OCI-M2 (cell line): Measurements from ENCODE around the gene RAB3GAP2.
"Not testable (repeated sequence)": the region's sequence is repeated elsewhere in the genome, so short reads cannot be mapped to it uniquely, and the experiment has no call there.

ENCODE experiments used
- DNase-seq: peaks from one replicate; lab custom pipeline; 2025; ENCODE audit not compliant: unreplicated experiment; lab: John Stamatoyannopoulos, UW

RAB3GAP2 gene

DNA sequence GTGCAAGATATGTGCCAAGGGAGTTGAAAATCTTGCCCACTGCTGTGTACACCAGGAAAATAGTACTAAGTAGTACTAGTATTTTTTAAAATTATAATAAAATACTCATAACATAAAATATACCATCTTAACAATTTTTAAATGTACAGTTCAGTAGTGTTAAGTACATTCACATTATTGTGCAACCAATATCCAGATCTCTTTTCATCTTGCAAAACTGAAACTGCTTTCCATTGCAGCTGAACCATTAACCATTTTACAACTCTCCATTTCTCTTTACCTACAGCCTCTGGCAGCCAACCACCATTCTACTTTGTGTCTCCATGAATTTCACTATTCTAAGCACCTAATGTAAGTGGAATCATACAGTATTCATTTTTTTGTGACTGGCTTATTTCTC lies 19.3 kb upstream of the RAB3GAP2 start:
- no peak for DNase-seq

DNA sequence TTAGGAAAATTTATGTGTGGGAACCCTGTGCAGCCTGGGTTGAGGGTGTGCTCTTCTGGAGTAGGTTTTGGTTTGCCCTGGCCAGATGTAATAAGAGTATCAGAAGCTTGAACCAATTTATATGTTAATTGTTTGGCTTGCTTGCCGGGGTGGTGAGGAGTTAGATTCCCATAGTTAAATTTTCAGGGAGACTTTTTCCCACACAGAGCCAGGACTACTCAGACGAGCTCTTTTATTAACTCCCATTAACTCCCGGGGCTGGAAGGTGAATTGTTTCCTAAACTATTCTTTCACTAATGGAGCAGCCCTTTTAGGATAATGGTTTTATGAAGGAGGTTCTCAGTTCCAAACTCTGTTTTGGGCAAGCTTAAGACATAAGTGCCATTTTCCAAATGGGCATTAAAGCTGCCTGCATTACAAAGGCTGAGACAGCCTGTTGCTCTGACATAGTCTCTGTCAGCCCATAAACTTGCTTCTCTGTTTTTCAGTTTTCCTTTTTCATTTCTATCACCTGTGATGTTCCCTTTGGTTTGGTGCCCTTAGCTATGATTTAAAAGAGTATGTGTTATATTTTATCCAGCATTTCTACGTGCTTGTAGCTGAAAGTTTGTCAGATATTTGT lies 18.0 kb upstream of the RAB3GAP2 start:
- DNase-seq: no peak

GRCh38 chr1:220287129-220287528 lies 14.9 kb upstream of the RAB3GAP2 start:
- DNase-seq: no peak

GRCh38 chr1:220283625-220284024 lies 11.4 kb upstream of the RAB3GAP2 start:
- DNase-seq: no peak

DNA sequence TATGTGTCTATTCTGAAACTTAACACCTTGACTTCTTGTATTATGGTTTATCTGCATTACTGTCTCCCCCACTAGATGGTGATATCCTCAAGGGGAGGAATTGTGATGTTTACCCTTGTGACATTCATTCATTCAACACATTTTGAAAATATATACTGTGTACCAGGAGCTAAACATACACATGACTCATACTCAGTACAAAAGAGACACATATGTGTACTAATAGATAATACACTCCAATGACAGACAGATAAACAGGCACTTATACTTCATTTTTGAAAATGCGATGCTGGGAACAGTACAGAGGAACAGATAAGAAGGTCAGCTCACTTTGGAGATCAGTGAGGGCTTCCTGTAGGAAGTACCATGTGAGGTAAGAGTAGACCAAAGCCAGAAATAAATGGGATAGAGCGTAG lies 8.9 kb upstream of the RAB3GAP2 start:
- no peak for DNase-seq

DNA sequence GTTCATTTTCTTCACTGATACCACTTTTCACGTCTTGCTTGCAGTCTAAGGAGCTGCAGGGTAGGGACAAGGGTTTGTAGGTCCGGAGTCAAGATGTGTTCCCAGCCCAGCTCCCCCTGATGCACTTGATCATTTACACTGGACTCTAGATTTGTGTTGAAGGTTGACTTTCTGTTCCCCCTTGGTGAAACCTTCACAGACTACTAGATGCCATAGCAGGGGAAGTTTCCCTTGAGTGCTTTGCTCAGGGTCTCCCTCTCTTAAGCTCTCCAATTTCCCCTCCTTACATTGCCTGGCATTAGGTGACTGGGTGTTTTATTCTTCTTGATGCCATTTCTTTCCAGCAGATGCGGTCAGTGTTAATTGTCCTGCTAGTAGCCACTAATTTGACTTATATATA lies 8.0 kb upstream of the RAB3GAP2 start:
- DNase-seq: no peak

GRCh38 chr1:220278991-220279390 lies 6.7 kb upstream of the RAB3GAP2 start:
- no peak for DNase-seq

DNA sequence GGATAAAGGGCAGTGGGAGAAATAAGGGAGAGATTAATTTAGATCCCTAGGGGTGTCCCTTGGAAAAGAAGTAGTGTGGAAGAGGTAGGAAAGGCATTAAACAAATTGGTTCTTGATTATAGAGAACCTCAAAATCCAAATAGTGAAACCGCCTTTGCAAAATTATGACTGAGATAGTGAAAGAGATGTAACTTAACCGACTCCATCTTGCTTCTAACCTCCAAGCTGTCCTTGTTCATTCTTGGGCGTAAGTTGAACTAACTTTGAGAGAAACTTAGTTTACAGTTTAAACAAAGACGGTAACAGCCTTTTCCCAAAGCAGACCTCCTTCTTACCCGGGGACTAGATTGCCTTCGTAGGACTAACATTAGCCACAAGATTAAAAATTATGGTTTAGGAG lies 3.2 kb upstream of the RAB3GAP2 start:
- no peak for DNase-seq

DNA sequence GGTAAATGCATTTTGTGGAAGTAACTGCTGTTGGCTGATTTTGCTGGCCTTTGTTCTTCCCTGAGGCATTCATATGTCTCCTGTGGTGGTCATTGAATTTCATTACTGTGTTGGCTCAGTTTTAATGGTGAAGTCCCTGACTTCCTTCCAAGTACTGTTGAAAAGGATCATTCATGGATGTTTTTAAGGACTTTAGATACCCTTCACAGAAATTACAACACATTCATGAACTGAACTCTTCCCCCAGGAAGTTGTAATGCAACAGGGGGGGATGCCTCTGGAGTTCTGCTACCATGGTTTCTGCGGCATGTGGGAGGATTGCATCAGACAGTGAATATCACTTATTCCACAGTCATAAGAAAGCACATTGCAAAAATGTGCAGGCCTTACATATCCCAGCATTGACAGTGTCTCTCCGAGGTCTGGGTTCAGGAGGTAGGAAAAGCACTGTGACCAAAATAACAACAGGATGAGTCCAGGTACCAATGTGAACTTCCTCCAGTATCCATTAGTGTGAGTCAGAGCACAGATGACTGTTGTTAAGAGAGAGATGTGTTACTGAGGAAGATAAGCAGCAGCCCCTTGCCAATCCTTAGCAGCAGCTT lies 2.1 kb upstream of the RAB3GAP2 start:
- no peak for DNase-seq

GRCh38 chr1:220272841-220273090 lies 513 bp upstream of the RAB3GAP2 start:
- no peak for DNase-seq

GRCh38 chr1:220271706-220272046 lies 577 bp downstream of the RAB3GAP2 start:
- no peak for DNase-seq

GRCh38 chr1:220269036-220269435 lies 3.2 kb downstream of the RAB3GAP2 start:
- no peak for DNase-seq

GRCh38 chr1:220267630-220268029 lies 4.6 kb downstream of the RAB3GAP2 start:
- DNase-seq: no peak

- not testable (repeated sequence) for DNase-seq
Measured at GRCh38 chr1:220260228-220260627, 12.0 kb downstream of the RAB3GAP2 start.

DNA sequence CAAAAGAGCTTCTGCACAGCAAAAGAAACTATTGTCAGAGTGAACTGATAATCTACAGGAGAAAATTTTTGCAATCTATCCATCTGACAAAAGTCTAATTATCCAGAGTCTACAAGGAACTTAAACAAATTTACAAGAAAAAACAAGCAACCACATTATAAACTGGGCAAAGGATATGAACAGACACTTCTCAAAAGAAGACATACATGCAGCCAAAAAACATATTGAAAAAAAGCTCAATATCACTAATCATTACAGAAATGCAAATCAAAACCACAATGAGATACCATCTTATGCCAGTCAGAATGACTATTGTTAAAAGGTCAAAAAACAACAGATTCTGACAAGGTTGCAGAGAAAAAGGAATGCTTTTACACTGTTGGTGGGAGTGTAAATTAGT lies 12.5 kb downstream of the RAB3GAP2 start:
- DNase-seq: not testable (repeated sequence)

- not testable (repeated sequence) for DNase-seq
Measured at GRCh38 chr1:220256194-220256593, 16.1 kb downstream of the RAB3GAP2 start.

GRCh38 chr1:220255204-220255603 lies 17.0 kb downstream of the RAB3GAP2 start:
- DNase-seq: no peak

DNA sequence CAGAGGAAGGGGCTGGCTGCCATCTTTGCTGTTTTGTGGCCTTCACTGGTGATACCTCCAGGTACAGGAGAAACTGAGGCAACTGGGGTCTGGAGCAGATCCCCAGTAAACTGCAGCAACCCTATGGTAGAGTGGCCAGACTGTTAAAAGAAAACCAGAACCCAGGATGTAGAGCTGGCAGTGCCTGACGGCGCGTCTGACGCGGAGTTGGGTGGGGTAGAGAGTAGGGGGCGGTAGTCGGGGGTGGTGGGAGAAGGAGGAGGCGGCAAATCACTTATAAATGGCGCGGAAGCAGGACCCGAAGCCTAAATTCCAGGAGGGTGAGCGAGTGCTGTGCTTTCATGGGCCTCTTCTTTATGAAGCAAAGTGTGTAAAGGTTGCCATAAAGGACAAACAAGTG lies 19.0 kb downstream of the RAB3GAP2 start:
- not testable (repeated sequence) for DNase-seq

- DNase-seq: no peak
Measured at GRCh38 chr1:220251272-220251671, 21.0 kb downstream of the RAB3GAP2 start.

- no peak for DNase-seq
Measured at GRCh38 chr1:220250681-220251080, 21.6 kb downstream of the RAB3GAP2 start.

DNA sequence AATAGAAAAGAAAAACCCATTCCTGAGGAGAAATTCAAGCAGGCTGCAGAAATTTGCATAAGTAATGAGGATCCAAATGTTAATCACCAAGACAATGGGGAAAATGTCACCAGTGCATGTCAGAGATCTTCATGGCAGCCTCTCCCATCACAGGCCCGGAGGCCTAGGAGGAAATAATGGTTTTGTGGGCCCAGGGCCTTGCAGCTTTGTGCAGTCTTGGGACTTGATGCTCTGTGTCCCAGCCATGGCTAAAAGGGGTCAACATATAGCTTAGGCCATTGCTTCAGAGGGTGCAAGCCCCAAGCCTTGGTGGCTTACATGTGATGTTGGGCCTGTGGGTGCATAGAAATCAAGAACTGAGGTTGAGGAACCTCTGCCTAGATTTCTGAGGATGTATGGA lies 22.7 kb downstream of the RAB3GAP2 start:
- no peak for DNase-seq

- DNase-seq: not testable (repeated sequence)
Measured at GRCh38 chr1:220248715-220249265, 23.5 kb downstream of the RAB3GAP2 start.

- DNase-seq: not testable (repeated sequence)
Measured at GRCh38 chr1:220245900-220246299, 26.4 kb downstream of the RAB3GAP2 start.
